Right ventricle myocardium superior (tissue), 1 donor: Measurements from ENCODE around the gene TXNRD1. TPM values are rescaled to one million over a fixed set of nuclear protein-coding genes. Genes with fewer than 3 reads are reported as not detected.
A peak's percentile ranks its signal among the peaks of the same experiment; 100 is the strongest.

Experiments used
- ATAC-seq: fragments of 200-7000 bp; cut with Tn5 transposase; one replicate; pipeline ENCODE4 v1.9.1; 2020; ENCODE audit warnings: mild to moderate bottlenecking; ENCODE audit not compliant: poor library complexity
- DNase-seq: peaks from one replicate; pipeline ENCODE4 v3.0.0-alpha.2; 2020
- intact Hi-C: fragments of 100-400 bp; cut with DNase I; formaldehyde crosslinking; loops from one replicate; pipeline ENCODE4 v1.11.2; 2022
- total RNA-seq: library from RNA; stranded (reverse); fragmentation: NEBNext Ultra II Directional; extraction: Animal tissue kit (Norgen Biotek cat#: 25700); gene quantifications from one replicate; pipeline ENCODE4 v1.2.1, GENCODE V29; 2021
- donor health status: DM: no; HTN: yes; CAD: no; lungs with severe emphysema.

TXNRD1 gene
- total RNA-seq, 1 donor from 2014 or later = 98.9 TPM

GRCh38 chr12:104351057-104351983 lies 135.7 kb downstream of the TXNRD1 start:
- intact Hi-C loops = no loop called here
- peak; percentile 30 for ATAC-seq
- no peak for DNase-seq

GRCh38 chr12:104352106-104352713 lies 136.6 kb downstream of the TXNRD1 start:
- ATAC-seq = no peak
- intact Hi-C loops = no loop called here

DNA sequence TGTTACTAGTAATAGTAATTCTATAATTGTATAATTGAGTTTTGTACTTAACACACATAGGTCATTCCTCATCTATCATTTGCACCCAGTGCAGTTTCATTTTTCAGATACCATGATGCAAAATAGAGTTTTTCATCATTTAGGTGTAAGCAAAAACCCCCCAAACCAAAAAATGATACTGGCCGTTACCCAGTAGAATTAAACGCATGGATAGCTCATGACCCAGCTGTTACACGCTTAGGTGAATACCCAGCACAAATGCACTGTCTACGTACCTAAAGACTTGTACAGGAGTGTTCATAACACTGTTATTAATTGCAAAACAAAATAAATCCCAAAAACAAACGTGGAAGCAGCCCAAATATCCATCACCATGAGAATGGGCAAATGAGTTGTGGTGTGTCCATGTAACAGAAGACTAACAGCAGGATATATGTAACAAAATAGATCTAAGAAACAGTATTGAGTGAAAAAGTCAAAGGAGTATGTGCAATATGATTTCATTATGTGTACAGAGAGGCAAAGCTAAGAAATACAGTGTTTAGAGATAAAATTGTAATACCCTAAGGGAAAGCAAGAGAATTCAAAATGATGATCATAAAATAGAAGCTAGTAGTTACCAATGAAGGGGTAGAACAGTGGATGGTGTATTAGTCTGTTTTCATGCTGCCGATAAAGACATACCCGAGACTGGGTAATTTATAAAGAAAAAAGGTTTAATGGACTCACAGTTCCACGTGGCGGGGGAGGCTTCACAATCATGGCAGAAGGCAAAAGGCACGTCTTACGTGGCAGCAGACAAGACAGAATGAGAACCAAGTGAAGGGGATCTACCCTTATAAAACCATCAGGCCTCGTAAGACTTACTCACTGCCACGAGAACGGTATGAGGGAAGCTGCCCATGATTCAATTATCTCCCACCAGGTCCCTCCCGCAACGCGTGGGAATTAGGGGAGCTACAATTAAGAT lies 137.7 kb downstream of the TXNRD1 start:
- intact Hi-C loops = no loop called here
- DNase-seq (no peak), ATAC-seq (no peak)

More at GRCh38 chr12:104352106-104352713, 136.6 kb downstream of the TXNRD1 start:
- no peak for DNase-seq

GRCh38 chr12:104354167-104354867 lies 138.7 kb downstream of the TXNRD1 start:
- ATAC-seq (no peak), DNase-seq (no peak)
- intact Hi-C loops = no loop called here

DNA sequence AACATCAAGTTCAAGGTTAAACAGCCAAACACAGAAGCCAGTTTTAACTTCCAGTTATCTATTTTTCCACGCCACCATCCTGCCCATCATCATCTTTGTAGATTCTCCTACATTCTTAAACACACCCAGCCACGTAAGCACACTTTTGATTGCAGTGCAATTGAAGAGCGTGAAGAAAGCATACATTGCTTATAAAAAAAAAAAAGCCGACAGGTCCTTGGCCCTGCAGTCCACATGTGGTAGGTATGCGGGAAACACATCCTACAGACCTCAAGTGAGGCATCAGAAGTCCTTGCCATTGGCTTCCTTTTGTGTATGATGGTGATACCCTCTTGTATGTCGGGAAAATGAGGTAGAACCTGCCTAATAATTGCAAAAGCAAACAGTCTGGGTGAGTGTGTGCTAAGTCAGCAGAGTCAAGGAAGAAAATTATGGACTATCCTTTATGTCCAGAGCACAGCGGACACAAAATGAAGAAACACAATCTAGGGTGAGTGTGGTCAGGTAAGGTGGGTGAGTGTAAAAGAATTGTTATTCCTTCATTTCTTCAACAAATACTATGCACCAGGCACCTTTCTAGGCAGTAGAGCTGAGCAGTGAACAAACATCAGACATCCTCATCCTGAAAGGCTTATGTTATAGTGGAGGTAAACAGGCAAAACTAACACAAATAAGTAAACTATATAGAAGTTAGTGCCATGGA lies 139.4 kb downstream of the TXNRD1 start:
- intact Hi-C loops = loop anchor here (5.0 kb wide), 1 partner anchor 138 kb away; the partner anchor contains the start of gene TXNRD1
- DNase-seq = no peak
- no peak for ATAC-seq

- intact Hi-C loops = loop anchor here (5.0 kb wide), 1 partner anchor 138 kb away; the partner anchor contains the start of gene TXNRD1
- DNase-seq (no peak), ATAC-seq (no peak)
These were observed 140.1 kb downstream of the TXNRD1 start for GRCh38 chr12:104355630-104356029.

GRCh38 chr12:104356231-104357115 lies 140.9 kb downstream of the TXNRD1 start:
- intact Hi-C loops = loop anchor here (5.0 kb wide), 1 partner anchor 139 kb away; the partner anchor contains the start of gene TXNRD1
- DNase-seq = no peak
- peak; percentile 26 for ATAC-seq

DNA sequence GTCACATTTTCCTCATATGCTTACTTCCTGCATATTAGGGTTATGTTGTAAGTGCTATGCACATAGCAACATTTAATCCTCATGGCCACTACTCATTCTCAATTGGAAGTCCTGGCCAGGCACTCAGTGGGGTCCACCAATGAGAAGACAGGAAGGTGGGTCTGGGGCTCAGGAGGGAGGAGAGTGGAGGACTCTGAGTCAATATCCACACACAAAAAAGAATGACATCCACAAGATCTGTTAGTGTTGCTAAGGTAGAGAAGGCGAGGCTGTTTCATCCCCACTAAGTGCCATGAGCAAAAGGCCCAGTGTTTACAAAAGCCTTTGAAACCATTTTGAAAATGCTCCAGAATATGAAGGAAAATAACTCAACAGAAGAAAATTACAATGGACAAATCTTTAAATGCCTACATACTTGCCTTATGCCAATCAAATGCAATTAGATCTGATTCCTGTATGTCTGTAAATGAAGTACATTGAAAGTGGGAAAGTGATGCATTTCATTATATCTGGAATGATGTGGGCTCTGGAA lies 141.9 kb downstream of the TXNRD1 start:
- no peak for DNase-seq
- intact Hi-C loops = loop anchor here (5.0 kb wide), 1 partner anchor 140 kb away; the partner anchor contains the start of gene TXNRD1
- ATAC-seq = no peak

DNA sequence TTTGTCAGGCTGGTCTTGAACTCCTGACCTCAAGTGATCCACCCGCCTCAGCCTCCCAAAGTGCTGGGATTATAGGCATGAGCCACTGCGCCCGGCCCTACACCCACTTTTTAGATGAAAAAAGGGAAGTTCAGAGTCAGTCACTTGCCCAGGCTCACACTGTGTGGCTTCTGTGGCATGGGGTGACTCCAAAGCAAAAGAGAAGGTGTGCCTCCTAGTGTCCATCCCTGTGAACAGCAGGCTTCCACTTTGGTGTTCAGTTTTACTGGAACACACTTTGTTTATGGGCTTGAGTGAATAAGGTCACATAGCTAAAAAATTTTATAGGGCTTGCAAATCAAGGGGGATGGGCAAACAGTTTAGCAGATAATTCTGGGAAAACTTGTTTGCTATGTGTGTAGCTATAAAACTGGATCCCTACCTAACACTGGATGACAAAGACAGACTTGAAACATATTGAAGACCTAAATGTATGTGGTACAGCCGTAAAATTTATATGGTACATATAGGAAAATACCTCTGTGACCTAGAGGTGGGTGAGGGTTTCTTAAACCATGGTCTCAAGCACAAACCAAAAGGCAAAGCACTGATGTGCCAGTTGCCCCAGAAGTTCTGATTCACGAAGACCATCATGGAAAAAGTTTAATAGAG lies 142.9 kb downstream of the TXNRD1 start:
- intact Hi-C loops = loop anchor here (2.0 to 5.0 kb wide), 2 partner anchors 141 to 156 kb away; partner anchors contain the start of gene TXNRD1
- peak; percentile 85 for ATAC-seq
- peak; percentile 59 for DNase-seq

DNA sequence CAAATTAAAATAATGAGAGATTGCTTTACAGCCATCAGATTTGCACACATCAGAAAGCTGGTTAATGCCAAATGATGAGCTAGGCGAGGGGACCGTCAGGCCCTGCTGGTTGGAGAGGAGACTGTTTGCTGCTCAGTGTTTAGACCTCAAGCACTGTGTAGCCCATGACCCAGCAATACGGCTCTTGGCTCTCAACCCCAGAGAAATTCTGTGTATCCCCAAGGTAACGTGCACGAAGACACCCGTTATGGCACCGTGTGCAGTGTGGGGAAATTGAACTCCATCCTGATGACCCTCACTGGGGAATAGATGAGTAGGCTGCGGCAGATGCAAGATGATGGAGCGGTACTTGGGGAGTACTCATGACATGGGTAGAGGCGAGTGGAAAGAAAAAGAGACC lies 143.6 kb downstream of the TXNRD1 start:
- ATAC-seq = no peak
- intact Hi-C loops = loop anchor here (2.0 to 5.0 kb wide), 2 partner anchors 142 to 156 kb away; partner anchors contain the start of gene TXNRD1
- DNase-seq = no peak

- ATAC-seq (no peak), DNase-seq (no peak)
- intact Hi-C loops = no loop called here
These were observed 144.6 kb downstream of the TXNRD1 start for GRCh38 chr12:104360157-104360556.

- no peak for ATAC-seq
- intact Hi-C loops = no loop called here
- DNase-seq = no peak
These were observed 145.6 kb downstream of the TXNRD1 start for GRCh38 chr12:104360983-104361707.

- ATAC-seq = no peak
- intact Hi-C loops = no loop called here
- no peak for DNase-seq
These were observed 150.4 kb downstream of the TXNRD1 start for GRCh38 chr12:104365921-104366410.

DNA sequence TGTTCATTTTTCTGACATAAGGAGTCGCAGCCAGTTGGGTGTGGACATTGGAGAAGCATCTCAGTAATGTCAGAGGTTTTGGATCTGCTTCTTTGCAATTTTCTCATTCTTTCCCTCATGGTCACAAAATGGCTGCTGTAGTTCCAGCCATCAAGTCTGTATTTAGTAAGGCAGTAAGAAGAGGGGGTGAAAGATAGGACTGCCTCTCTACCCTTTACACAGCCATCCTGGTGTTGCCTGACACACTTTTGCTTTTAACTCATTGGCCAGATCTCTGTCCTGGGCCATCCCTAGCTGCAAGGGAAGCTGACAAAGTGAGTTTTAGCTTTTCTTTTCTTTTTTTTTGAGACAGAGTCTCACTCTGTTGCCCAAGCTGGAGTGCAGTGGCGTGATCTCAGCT lies 154.1 kb downstream of the TXNRD1 start:
- DNase-seq = no peak
- no peak for ATAC-seq
- intact Hi-C loops = no loop called here
